Measurements from ENCODE around the gene MRC2.
"Not testable (repeated sequence)": the region's sequence is repeated elsewhere in the genome, so short reads cannot be mapped to it uniquely, and the experiment has no call there.

MRC2 gene

DNA sequence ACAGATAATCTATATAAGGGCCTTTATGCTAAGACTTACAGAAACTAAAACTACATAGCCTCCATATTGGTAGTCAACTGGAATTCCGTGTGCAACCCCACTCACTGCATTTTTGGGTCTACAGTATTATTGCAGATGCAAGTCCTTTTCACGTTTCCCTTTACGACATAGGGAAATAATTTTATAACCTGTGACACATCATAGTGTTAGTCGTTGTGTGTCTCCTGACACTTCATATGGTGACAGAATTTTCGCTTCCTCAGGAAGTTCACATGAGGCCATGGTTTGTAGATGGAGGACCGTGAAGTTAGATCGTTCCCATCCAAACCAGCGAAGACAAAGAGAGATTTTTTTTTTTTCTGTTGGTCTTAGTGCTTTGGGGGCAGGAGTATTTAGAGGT lies 15.7 kb upstream of the MRC2 start:
- TF ChIP-seq, protein P1, sequence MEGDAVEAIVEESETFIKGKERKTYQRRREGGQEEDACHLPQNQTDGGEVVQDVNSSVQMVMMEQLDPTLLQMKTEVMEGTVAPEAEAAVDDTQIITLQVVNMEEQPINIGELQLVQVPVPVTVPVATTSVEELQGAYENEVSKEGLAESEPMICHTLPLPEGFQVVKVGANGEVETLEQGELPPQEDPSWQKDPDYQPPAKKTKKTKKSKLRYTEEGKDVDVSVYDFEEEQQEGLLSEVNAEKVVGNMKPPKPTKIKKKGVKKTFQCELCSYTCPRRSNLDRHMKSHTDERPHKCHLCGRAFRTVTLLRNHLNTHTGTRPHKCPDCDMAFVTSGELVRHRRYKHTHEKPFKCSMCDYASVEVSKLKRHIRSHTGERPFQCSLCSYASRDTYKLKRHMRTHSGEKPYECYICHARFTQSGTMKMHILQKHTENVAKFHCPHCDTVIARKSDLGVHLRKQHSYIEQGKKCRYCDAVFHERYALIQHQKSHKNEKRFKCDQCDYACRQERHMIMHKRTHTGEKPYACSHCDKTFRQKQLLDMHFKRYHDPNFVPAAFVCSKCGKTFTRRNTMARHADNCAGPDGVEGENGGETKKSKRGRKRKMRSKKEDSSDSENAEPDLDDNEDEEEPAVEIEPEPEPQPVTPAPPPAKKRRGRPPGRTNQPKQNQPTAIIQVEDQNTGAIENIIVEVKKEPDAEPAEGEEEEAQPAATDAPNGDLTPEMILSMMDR (IDR thresholded peaks at IDR 0.05; ENCODE audit: control insufficient read depth, extremely low read depth, insufficient read depth): no peak
- H3K4me3 ChIP-seq (ENCODE audit: low read depth, low read length): no peak overlapping the region
- no peak for DNase-seq (ENCODE audit: low read depth)

- not testable (repeated sequence) for H3K4me3 ChIP-seq (ENCODE audit: low read depth, low read length); DNase-seq (ENCODE audit: low read depth)
Measured at GRCh38 chr17:62612289-62612688, 15.2 kb upstream of the MRC2 start.

DNA sequence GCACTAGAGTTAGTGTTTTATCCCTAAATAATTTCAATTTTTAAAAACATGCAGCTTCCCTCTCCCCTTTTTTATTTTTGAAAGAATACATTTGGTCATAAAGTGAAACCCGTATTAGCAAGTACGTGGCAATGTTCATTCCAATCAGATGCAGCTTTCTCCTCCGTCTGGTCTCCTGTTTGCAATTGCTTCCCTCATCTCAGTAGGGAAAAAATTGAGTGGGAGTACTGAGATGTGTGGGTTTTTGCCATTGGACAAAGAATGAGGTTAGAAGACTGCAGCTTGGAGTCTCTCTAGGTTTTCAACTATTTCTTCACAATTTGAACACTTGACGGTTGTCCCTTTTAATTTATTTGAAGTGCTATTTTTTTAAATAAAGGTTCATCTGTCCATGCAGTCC lies 14.4 kb upstream of the MRC2 start:
- DNase-seq (ENCODE audit: low read depth); H3K4me3 ChIP-seq (ENCODE audit: low read depth, low read length): not testable (repeated sequence)

- no peak for DNase-seq (ENCODE audit: low read depth)
- TF ChIP-seq, protein P1 (IDR thresholded peaks at IDR 0.05; ENCODE audit: control insufficient read depth, extremely low read depth, insufficient read depth): no peak
- no peak overlapping the region for H3K4me3 ChIP-seq (ENCODE audit: low read depth, low read length)
Measured at GRCh38 chr17:62614142-62614541, 13.3 kb upstream of the MRC2 start.

DNA sequence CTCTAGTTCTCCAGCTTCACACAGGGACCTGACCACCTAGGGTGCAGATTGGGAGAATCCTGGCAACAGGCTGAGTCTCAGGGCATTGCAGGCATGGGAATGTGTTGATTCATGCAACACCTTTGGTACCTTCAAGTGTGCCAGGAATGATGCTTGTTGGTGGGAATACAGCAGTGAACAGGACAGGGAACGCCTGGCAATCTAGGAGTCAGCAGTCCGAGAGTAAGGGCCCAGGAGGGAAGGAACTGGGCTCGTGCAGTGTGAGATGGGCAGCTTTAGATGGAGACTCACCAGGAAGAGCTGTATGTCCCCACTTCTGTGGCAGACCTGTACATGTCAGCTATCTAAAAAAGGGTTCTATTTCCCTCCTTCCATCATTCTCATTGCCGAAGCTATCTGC lies 12.0 kb upstream of the MRC2 start:
- H3K4me3 ChIP-seq (ENCODE audit: low read depth, low read length): no peak overlapping the region
- no peak for DNase-seq (ENCODE audit: low read depth)
- TF ChIP-seq, protein P1 (IDR thresholded peaks at IDR 0.05; ENCODE audit: control insufficient read depth, extremely low read depth, insufficient read depth): no peak

DNA sequence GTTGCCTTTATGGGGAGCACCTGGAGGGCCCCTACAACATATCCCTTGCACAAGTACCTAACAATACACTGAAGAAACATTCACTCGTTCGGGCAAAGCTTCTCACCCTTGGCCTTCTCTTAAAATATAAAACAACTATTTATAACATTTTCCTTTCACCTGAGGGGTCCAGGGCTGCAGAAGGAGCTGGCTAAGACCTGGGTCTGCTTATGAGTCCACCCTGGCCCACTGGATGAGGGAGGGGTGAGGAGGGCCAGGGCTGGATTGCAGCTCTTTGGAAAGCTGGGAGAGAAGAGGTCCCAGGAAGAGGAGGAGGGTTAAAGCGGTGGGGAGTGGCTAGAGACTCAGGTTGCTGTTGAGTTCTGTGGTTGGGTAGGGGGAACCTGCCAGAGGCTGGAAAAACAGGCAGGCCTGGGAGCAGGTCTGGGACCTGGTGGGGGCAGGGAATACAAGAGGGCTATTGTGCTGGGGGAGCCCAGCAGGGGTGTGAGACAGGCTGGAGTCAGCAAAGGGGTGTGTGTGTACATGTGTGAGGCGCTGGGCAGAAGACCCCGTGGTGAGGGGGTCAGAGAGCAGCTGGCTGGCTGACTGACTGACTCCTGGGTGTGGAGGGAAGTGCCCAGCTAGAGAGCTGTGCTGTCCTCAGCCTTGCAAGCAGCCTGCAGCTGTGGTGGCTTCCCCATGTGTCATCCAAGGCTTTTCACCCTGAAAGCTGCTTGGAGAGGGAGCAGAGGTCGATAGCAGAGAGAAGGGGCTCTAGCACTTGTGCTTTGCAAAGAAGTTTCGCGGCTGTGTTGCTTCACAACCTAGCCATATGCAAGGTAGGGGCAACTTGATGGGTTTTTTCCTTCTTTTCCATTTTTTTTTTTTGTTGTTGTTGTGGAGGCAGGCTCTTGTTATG lies 10.2 kb upstream of the MRC2 start:
- no peak for DNase-seq (ENCODE audit: low read depth)
- H3K4me3 ChIP-seq (ENCODE audit: low read depth, low read length): no peak overlapping the region

DNA sequence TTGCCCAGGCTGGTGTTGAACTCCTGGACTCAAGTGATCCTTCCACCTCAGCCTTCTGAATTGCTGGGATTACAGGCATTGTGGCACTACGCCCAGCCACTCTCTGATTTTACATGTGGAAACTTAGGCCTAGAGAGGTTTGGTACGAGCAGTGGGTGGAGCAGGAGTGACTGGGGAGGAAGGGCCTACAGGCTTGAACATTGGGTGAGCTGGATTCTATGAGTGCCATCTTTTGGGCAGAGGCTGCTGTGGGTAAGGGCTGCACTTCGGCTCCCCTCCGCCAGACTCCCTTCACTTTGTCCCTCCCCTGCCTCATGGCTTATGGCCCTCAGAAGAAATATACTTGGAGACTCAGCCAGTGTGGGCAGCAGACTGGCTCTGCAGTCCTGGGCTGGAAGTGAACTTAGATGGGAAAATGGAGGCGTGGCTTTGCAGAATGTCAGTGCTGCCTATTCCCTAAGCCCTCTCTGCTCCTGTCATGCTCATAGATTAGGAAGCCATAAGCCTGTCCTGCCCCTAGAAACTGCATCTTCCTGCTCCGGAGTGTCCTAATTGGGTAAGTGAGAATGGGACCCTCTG lies 9.5 kb upstream of the MRC2 start:
- no peak for DNase-seq (ENCODE audit: low read depth)
- no peak overlapping the region for H3K4me3 ChIP-seq (ENCODE audit: low read depth, low read length)
- TF ChIP-seq, protein P1 (IDR thresholded peaks at IDR 0.05; ENCODE audit: control insufficient read depth, extremely low read depth, insufficient read depth): no peak

More for the DNA sequence above, 10.2 kb upstream of the MRC2 start:
- TF ChIP-seq, protein P1 (IDR thresholded peaks at IDR 0.05; ENCODE audit: control insufficient read depth, extremely low read depth, insufficient read depth): no peak

Measured in LNCaP clone FGC (cell line).